ENCODE data around the gene DNAJC25. TPM values are rescaled to one million over a fixed set of nuclear protein-coding genes. Genes with fewer than 3 reads are reported as not detected.

The DNAJC25 gene
- total and polyA plus RNA-seq, 2 experiments from 2014 or later, result 8.4 to 8.9 TPM

DNA sequence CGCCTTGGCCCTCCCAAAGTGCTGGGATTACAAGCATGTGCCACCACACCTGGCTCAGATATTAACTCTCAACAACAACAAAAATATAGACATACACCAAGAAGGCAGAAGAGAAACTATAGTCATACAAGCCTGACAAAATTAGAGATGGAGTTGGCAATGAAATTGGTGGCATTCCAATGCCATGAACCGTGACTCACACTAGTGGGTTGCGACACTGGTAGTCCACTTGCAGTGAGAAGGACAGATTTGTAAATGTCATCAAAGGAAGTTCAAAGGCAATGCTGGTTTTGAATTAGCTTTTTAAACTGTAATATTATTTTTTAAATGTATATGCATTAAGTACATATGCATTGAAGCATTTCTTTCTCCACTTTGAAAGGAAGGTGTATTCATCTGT is 8.5 kb upstream of the DNAJC25 start (continued):
- TF ChIP-seq, protein P1, sequence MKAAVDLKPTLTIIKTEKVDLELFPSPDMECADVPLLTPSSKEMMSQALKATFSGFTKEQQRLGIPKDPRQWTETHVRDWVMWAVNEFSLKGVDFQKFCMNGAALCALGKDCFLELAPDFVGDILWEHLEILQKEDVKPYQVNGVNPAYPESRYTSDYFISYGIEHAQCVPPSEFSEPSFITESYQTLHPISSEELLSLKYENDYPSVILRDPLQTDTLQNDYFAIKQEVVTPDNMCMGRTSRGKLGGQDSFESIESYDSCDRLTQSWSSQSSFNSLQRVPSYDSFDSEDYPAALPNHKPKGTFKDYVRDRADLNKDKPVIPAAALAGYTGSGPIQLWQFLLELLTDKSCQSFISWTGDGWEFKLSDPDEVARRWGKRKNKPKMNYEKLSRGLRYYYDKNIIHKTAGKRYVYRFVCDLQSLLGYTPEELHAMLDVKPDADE (IDR thresholded peaks at IDR 0.05), result no peak
- no peak for TF ChIP-seq NANOG (IDR thresholded peaks at IDR 0.05; ENCODE audit: borderline replicate concordance)
- TF ChIP-seq, protein P2, sequence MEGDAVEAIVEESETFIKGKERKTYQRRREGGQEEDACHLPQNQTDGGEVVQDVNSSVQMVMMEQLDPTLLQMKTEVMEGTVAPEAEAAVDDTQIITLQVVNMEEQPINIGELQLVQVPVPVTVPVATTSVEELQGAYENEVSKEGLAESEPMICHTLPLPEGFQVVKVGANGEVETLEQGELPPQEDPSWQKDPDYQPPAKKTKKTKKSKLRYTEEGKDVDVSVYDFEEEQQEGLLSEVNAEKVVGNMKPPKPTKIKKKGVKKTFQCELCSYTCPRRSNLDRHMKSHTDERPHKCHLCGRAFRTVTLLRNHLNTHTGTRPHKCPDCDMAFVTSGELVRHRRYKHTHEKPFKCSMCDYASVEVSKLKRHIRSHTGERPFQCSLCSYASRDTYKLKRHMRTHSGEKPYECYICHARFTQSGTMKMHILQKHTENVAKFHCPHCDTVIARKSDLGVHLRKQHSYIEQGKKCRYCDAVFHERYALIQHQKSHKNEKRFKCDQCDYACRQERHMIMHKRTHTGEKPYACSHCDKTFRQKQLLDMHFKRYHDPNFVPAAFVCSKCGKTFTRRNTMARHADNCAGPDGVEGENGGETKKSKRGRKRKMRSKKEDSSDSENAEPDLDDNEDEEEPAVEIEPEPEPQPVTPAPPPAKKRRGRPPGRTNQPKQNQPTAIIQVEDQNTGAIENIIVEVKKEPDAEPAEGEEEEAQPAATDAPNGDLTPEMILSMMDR (conservative IDR thresholded peaks at IDR 0.05; ENCODE audit: low read depth in 2 of 2), result no peak
- no peak for TF ChIP-seq EZH2 (IDR thresholded peaks at IDR 0.05; ENCODE audit: low read depth, unreplicated experiment)
- no peak for TF ChIP-seq ZNF331 (CRISPR knock-in tag; IDR thresholded peaks at IDR 0.05; ENCODE audit: low read depth)
- TF ChIP-seq REST (IDR thresholded peaks at IDR 0.05; ENCODE audit: unreplicated experiment), result no peak

GRCh38 chr9:111627260-111627963 is 3.7 kb upstream of the DNAJC25 start:
- Histone ChIP-seq H3K4me3 (no peak overlapping the region), H3K9me2 (ENCODE audit: insufficient read depth) (no peaks in the 10 kb centered on the region), H3K36me3 (ENCODE audit: insufficient read depth) (no peaks in the 10 kb centered on the region), H3K79me2 (replicated peaks; ENCODE audit: insufficient read depth) (peaks cover 9% of the 10 kb centered on the region), H2AFZ (peak overlapping the region; percentile 73), H3F3A (replicated peaks; ENCODE audit: low read depth) (no peaks in the 10 kb centered on the region), H3K4me2 (no peak overlapping the region), H4K20me1 (replicated peaks; ENCODE audit: insufficient read depth) (no peaks in the 10 kb centered on the region), H3K27me3 (ENCODE audit: insufficient read depth) (no peaks in the 10 kb centered on the region), H3K27ac (ENCODE audit: low read depth) (no peak overlapping the region), H3K4me1 (ENCODE audit: insufficient read depth) (peaks cover 4% of the 10 kb centered on the region)
- no peak overlapping the region for H3K4me3 Mint-ChIP-seq
- ATAC-seq (no peak), DNase-seq (ENCODE audit: low spot score) (no peak)
- H3K27me3 Mint-ChIP-seq (ENCODE audit: insufficient read depth, low read depth, poor library complexity), result peaks cover 4% of the 10 kb centered on the region
- H3K4me1 Mint-ChIP-seq, result peaks cover 16% of the 10 kb centered on the region
- H3K36me3 Mint-ChIP-seq (ENCODE audit: low read depth), result no peaks in the 10 kb centered on the region
- peak overlapping the region; percentile 92 for H3K27ac Mint-ChIP-seq
- no peak for TF ChIP-seq ZNF462 (CRISPR knock-in tag; IDR thresholded peaks at IDR 0.05)
- TF ChIP-seq, protein P2 (conservative IDR thresholded peaks at IDR 0.05; ENCODE audit: low read depth in 2 of 2), result peak in 1 of 2 experiments; percentile 36; a peak in 2 of 4 replicates
- no peaks in the 10 kb centered on the region for H3K9me3 Mint-ChIP-seq

Data from GM23338 (cell line).